HEK293T (cell line): ENCODE data around the gene NAALADL2.

Experiments
- BHLHE40 ChIP-seq: fragments of 450-650 bp; IDR thresholded peaks from 2 replicates; pipeline ENCODE4 v1.6.1; 2016; ENCODE audit warnings: mild to moderate bottlenecking, moderate library complexity, borderline replicate concordance
- FOXA1 ChIP-seq: fragments of 450-650 bp; IDR thresholded peaks from 2 replicates; pipeline ENCODE4 v1.6.1; 2016; ENCODE audit warnings: mild to moderate bottlenecking
- FOXK2 ChIP-seq: fragments of 450-650 bp; IDR thresholded peaks from 2 replicates; pipeline ENCODE4 v1.6.1; 2016; ENCODE audit warnings: mild to moderate bottlenecking
- FOXM1 ChIP-seq: fragments of 450-650 bp; IDR thresholded peaks from 2 replicates; pipeline ENCODE4 v1.6.1; 2017; ENCODE audit warnings: mild to moderate bottlenecking, borderline replicate concordance
- NFRKB ChIP-seq: fragments of 450-650 bp; IDR thresholded peaks from 2 replicates; pipeline ENCODE4 v1.6.1; 2016; ENCODE audit warnings: mild to moderate bottlenecking, moderate library complexity
- SP1 ChIP-seq: fragments of 450-650 bp; IDR thresholded peaks from 2 replicates; pipeline ENCODE4 v1.6.1; 2017
- SUZ12 ChIP-seq: fragments of 450-650 bp; IDR thresholded peaks from 2 replicates; pipeline ENCODE4 v1.6.1; 2016; ENCODE audit warnings: mild to moderate bottlenecking
- TARDBP ChIP-seq: fragments of 450-650 bp; IDR thresholded peaks from 2 replicates; pipeline ENCODE4 v1.6.1; 2016
- ZNF384 ChIP-seq: fragments of 450-650 bp; IDR thresholded peaks from 2 replicates; pipeline ENCODE4 v1.6.1; 2016

- TF ChIP-seq ZNF384 (no peak), SP1 (no peak), BHLHE40 (no peak), FOXM1 (no peak), TARDBP (no peak), FOXA1 (no peak), SUZ12 (no peak), FOXK2 (no peak), NFRKB (no peak)
Measured at GRCh38 chr3:175777965-175778364, 918.8 kb downstream of the NAALADL2 start.
